Astrocyte of the spinal cord (primary cell): ENCODE measurements around the gene SP3.

ENCODE experiments used
- DNase-seq: peaks from one replicate; pipeline ENCODE4 v3.0.0; 2011; ENCODE audit warnings: low read depth, low spot score
- H3K4me3 ChIP-seq: 2 replicates; pipeline ENCODE4 v1.5.1; 2011; ENCODE audit warnings: low read depth, mild to moderate bottlenecking, low read length, moderate library complexity
- CTCF ChIP-seq: IDR thresholded peaks from 2 replicates; pipeline ENCODE4 v1.5.1; 2012; ENCODE audit warnings: low read depth, mild to moderate bottlenecking, low read length, inconsistent platforms
- in situ Hi-C: cut with HindIII; loops from 2 replicates; pipeline ENCODE4 v1.10.0; 2017; ENCODE audit warnings: low sequenced_read_pairs

The SP3 gene

GRCh38 chr2:173959909-173960308 lies 5.3 kb downstream of the SP3 start:
- no peak for TF ChIP-seq CTCF
- in situ Hi-C loops = no loop called here
- no peak overlapping the region for H3K4me3 ChIP-seq

DNA sequence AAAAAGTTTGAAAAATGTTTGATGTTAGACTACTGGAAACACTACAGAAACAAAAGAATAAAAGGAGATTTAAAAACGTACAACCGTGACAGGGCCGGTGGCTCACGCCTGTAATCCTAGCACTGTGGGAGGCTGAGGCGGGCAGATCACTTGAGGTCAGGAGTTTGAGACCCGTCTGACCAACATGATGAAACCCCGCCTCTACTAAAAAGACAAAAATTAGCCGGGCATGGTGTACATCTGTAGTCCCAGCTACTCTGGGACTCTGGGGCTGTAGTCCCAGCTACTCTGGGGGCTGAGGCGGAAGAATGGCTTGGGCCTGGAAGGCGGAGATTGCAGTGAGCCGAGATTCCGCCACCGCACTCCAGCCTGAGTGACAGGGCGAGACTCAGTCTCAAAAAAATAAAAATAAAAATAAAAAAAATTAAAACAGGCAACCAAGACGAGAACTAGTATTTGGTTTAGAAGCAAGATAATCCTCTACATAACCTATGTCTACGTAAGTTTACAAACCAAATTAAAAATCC lies 5.8 kb downstream of the SP3 start:
- in situ Hi-C loops = no loop called here
- no peak overlapping the region for H3K4me3 ChIP-seq
- DNase-seq = no peak

More at GRCh38 chr2:173959909-173960308, 5.3 kb downstream of the SP3 start:
- DNase-seq = no peak

GRCh38 chr2:173958198-173958846 lies 6.9 kb downstream of the SP3 start:
- no peak for DNase-seq
- H3K4me3 ChIP-seq = no peak overlapping the region
- no peak for TF ChIP-seq CTCF
- in situ Hi-C loops = no loop called here

More for the DNA sequence above, 5.8 kb downstream of the SP3 start:
- TF ChIP-seq CTCF = no peak

DNA sequence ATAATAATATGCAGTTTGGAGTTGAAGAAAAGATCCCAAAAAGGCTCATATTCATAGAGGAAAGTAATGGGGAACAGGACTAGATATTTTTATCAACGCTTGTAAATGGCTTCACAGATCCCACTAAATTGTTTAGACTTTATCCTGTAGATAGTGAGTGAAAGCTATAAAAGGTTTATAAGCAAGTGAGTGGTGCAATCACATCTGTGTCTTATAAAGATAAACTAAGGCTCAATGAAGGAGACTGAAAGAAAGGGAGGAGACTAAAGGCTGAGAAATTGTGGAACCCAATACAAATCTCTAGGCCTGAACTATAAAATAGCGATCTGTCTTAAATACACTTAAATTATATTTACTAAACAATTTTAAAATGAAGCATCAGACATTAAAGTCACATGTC lies 7.7 kb downstream of the SP3 start:
- no peak for TF ChIP-seq CTCF
- in situ Hi-C loops = no loop called here
- no peak overlapping the region for H3K4me3 ChIP-seq
- no peak for DNase-seq

- no peak for DNase-seq
- H3K4me3 ChIP-seq = no peak overlapping the region
- in situ Hi-C loops = no loop called here
- no peak for TF ChIP-seq CTCF
These were observed 8.7 kb downstream of the SP3 start for GRCh38 chr2:173956454-173956853.

- in situ Hi-C loops = no loop called here
- no peak for TF ChIP-seq CTCF
- no peak for DNase-seq
- H3K4me3 ChIP-seq = no peak overlapping the region
These were observed 9.3 kb downstream of the SP3 start for GRCh38 chr2:173955867-173956266.
